Activated CD8-positive, alpha-beta T cell treated with anti-CD3 and anti-CD28 coated beads, Interleukin-2, amount 10 ng/mL, durations not matched to agents 7 days and 5 days (primary cell): ENCODE data around the gene FAM20C. TPM values are rescaled to one million over a fixed set of nuclear protein-coding genes. Genes with fewer than 3 reads are reported as not detected.
"Not testable (repeated sequence)": the region's sequence is repeated elsewhere in the genome, so short reads cannot be mapped to it uniquely, and the experiment has no call there.

ENCODE experiments used
- ATAC-seq: fragments of 150-1000 bp; cut with Tn5 transposase; one replicate; pipeline ENCODE4 v1.10.0; 2021; ENCODE audit warnings: moderate library complexity
- CTCF ChIA-PET: fragments of 350-600 bp; sonication (Branson Sonifier 250); formaldehyde crosslinking; loops from one replicate; lab custom pipeline; 2021; ENCODE audit warnings: antibody characterized with exemption; lab: Charles Lee
- POLR2A ChIA-PET: fragments of 350-600 bp; sonication (Branson Sonifier 250); formaldehyde crosslinking; loops from one replicate; lab custom pipeline; 2021; ENCODE audit warnings: antibody characterized with exemption; lab: Charles Lee
- DNase-seq: peaks from one replicate; pipeline ENCODE4 v3.0.0-alpha.2; 2020
- H3K27ac Mint-ChIP-seq: one replicate; pipeline ENCODE4 v1.8.0; 2021; ENCODE audit warnings: mild to moderate bottlenecking, mixed read lengths
- H3K27me3 Mint-ChIP-seq: one replicate; pipeline ENCODE4 v1.8.0; 2021; ENCODE audit warnings: low read depth, mixed read lengths
- H3K36me3 Mint-ChIP-seq: one replicate; pipeline ENCODE4 v1.8.0; 2021; ENCODE audit warnings: low read depth, mixed read lengths
- H3K4me1 Mint-ChIP-seq: one replicate; pipeline ENCODE4 v1.8.0; 2021; ENCODE audit warnings: low read depth, mixed read lengths
- H3K4me3 Mint-ChIP-seq: one replicate; pipeline ENCODE4 v1.8.0; 2021; ENCODE audit warnings: mild to moderate bottlenecking, mixed read lengths
- H3K9me3 Mint-ChIP-seq: one replicate; pipeline ENCODE4 v1.8.0; 2022; ENCODE audit warnings: mixed read lengths; ENCODE audit not compliant: insufficient read depth
- total RNA-seq, 2 experiments: library from RNA; stranded (reverse); gene quantifications; one replicate each; pipeline ENCODE4 v1.2.3, GENCODE V29; 2021

FAM20C gene
- total RNA-seq, 2 experiments from 2014 or later = 0.74 TPM; not detected in 1

GRCh38 chr7:258476-259190, 66.3 kb downstream of the FAM20C start:
- Mint-ChIP-seq H3K9me3 (peaks cover 7% of the 10 kb centered on the region), H3K27ac (no peak overlapping the region), H3K27me3 (no peaks in the 10 kb centered on the region), H3K36me3 (peaks cover 10% of the 10 kb centered on the region), H3K4me1 (peaks cover 3% of the 10 kb centered on the region), H3K4me3 (no peak overlapping the region)
- ATAC-seq = no peak
- DNase-seq = no peak
- CTCF ChIA-PET = no interaction called here
- POLR2A ChIA-PET = no interaction called here

- H3K9me3 Mint-ChIP-seq = peaks cover 7% of the 10 kb centered on the region
- H3K4me1 Mint-ChIP-seq = peaks cover 3% of the 10 kb centered on the region
- no peak overlapping the region for H3K4me3 Mint-ChIP-seq
- DNase-seq = no peak
- H3K27ac Mint-ChIP-seq = no peak overlapping the region
- peaks cover 10% of the 10 kb centered on the region for H3K36me3 Mint-ChIP-seq
- POLR2A ChIA-PET = no interaction called here
- CTCF ChIA-PET = no interaction called here
- H3K27me3 Mint-ChIP-seq = no peaks in the 10 kb centered on the region
- no peak for ATAC-seq
Observed at GRCh38 chr7:259191-259505, 66.8 kb downstream of the FAM20C start.

GRCh38 chr7:259751-260405, 67.5 kb downstream of the FAM20C start:
- Mint-ChIP-seq H3K36me3 (peaks cover 10% of the 10 kb centered on the region), H3K4me3 (no peak overlapping the region), H3K9me3 (peaks cover 7% of the 10 kb centered on the region), H3K27ac (no peak overlapping the region), H3K27me3 (no peaks in the 10 kb centered on the region), H3K4me1 (peaks cover 3% of the 10 kb centered on the region)
- ChIA-PET CTCF (no interaction called here), POLR2A (no interaction called here)
- DNase-seq (no peak), ATAC-seq (no peak)

GRCh38 chr7:260441-261281, 68.3 kb downstream of the FAM20C start:
- Mint-ChIP-seq H3K27ac (no peak overlapping the region), H3K4me3 (no peak overlapping the region), H3K27me3 (no peaks in the 10 kb centered on the region), H3K4me1 (peaks cover 3% of the 10 kb centered on the region), H3K36me3 (peaks cover 10% of the 10 kb centered on the region), H3K9me3 (peaks cover 7% of the 10 kb centered on the region)
- no peak for ATAC-seq
- DNase-seq = no peak
- CTCF ChIA-PET = no interaction called here
- POLR2A ChIA-PET = no interaction called here

GRCh38 chr7:261341-262250, 69.2 kb downstream of the FAM20C start:
- Mint-ChIP-seq H3K9me3 (peaks cover 7% of the 10 kb centered on the region), H3K27me3 (no peaks in the 10 kb centered on the region), H3K4me1 (peaks cover 3% of the 10 kb centered on the region), H3K36me3 (peaks cover 10% of the 10 kb centered on the region), H3K4me3 (no peak overlapping the region), H3K27ac (no peak overlapping the region)
- no peak for ATAC-seq
- ChIA-PET POLR2A (no interaction called here), CTCF (no interaction called here)
- no peak for DNase-seq

GRCh38 chr7:262251-262572, 69.8 kb downstream of the FAM20C start:
- ATAC-seq (no peak), DNase-seq (no peak)
- Mint-ChIP-seq H3K27ac (no peak overlapping the region), H3K9me3 (peaks cover 7% of the 10 kb centered on the region), H3K27me3 (no peaks in the 10 kb centered on the region), H3K4me1 (peaks cover 3% of the 10 kb centered on the region), H3K36me3 (peaks cover 10% of the 10 kb centered on the region), H3K4me3 (no peak overlapping the region)
- ChIA-PET CTCF (no interaction called here), POLR2A (no interaction called here)

- ATAC-seq, H3K4me1 Mint-ChIP-seq, H3K9me3 Mint-ChIP-seq, H3K27me3 Mint-ChIP-seq, POLR2A ChIA-PET, H3K27ac Mint-ChIP-seq, H3K36me3 Mint-ChIP-seq, H3K4me3 Mint-ChIP-seq, CTCF ChIA-PET: not testable (repeated sequence)
- DNase-seq = peak; percentile 65
Observed at GRCh38 chr7:262631-263311, 70.4 kb downstream of the FAM20C start.

GRCh38 chr7:263483-264351, 71.3 kb downstream of the FAM20C start:
- DNase-seq, H3K9me3 Mint-ChIP-seq, H3K27ac Mint-ChIP-seq, H3K4me3 Mint-ChIP-seq, POLR2A ChIA-PET, H3K27me3 Mint-ChIP-seq, H3K36me3 Mint-ChIP-seq, H3K4me1 Mint-ChIP-seq: not testable (repeated sequence)
- CTCF ChIA-PET = interaction anchor here (0.7 to 0.9 kb wide), 3 partner anchors 11 to 53 kb away, joined by 3 to 5 read pairs (median 4); no protein-coding TSS in a partner anchor
- peak; percentile 51 for ATAC-seq

GRCh38 chr7:264541-265191, 72.3 kb downstream of the FAM20C start:
- POLR2A ChIA-PET = no interaction called here
- no peak for DNase-seq

More at GRCh38 chr7:264541-265191, 72.3 kb downstream of the FAM20C start:
- CTCF ChIA-PET = interaction anchor here (0.7 to 0.9 kb wide), 3 partner anchors 10 to 52 kb away, joined by 3 to 5 read pairs (median 4); no protein-coding TSS in a partner anchor
- peaks cover 3% of the 10 kb centered on the region for H3K4me1 Mint-ChIP-seq
- peak; percentile 34 for ATAC-seq
- H3K36me3 Mint-ChIP-seq = peaks cover 10% of the 10 kb centered on the region
- no peak overlapping the region for H3K27ac Mint-ChIP-seq
- no peaks in the 10 kb centered on the region for H3K27me3 Mint-ChIP-seq
- H3K4me3 Mint-ChIP-seq = no peak overlapping the region
- peaks cover 7% of the 10 kb centered on the region for H3K9me3 Mint-ChIP-seq
